IMR-90 (cell line): Measurements from ENCODE around the gene TPO. TPM values are rescaled to one million over a fixed set of nuclear protein-coding genes. Genes with fewer than 3 reads are reported as not detected.

Source experiments
- ATAC-seq: fragments of 200-7000 bp; cut with Tn5 transposase; 2 replicates; pipeline ENCODE4 v1.9.1; 2020; ENCODE audit warnings: low read depth, mild to moderate bottlenecking, moderate library complexity
- BruUV-seq: library from RNA; stranded (reverse); fragments of 400-500 nt; replicated peaks from 2 replicates; lab custom pipeline; 2021; lab: Mats Ljungman, UMichigan
- CTCF ChIA-PET: fragments of 300-600 bp; formaldehyde crosslinking; extraction: SDS; loops from one replicate; lab custom pipeline; 2021; ENCODE audit warnings: antibody characterized with exemption; lab: Yijun Ruan, JAX
- POLR2A ChIA-PET: fragments of 300-600 bp; sonication (Branson Sonifier 250); formaldehyde crosslinking; loops from one replicate; lab custom pipeline; 2022; ENCODE audit warnings: antibody characterized with exemption; ENCODE audit not compliant: unreplicated experiment; lab: Charles Lee
- DNase-seq: peaks from one replicate; pipeline ENCODE4 v3.0.0; 2013
- H2AFZ ChIP-seq: replicated peaks from 2 replicates; pipeline ENCODE3; 2013; ENCODE audit warnings: low read length, mild to moderate bottlenecking; ENCODE audit not compliant: poor library complexity
- H2AK5ac ChIP-seq: 2 replicates; pipeline ENCODE4 v1.6.1; 2013; ENCODE audit warnings: low read depth, low read length, inconsistent platforms
- H2AK9ac ChIP-seq: replicated peaks from 2 replicates; pipeline ENCODE3; 2013; ENCODE audit warnings: mild to moderate bottlenecking, low read depth, low read length, moderate library complexity; ENCODE audit not compliant: poor library complexity
- H2BK120ac ChIP-seq: 2 replicates; pipeline ENCODE4 v1.6.1; 2013; ENCODE audit warnings: low read depth, low read length, inconsistent platforms
- H2BK15ac ChIP-seq: 3 replicates; pipeline ENCODE4 v1.6.1; 2013; ENCODE audit warnings: low read depth, low read length, inconsistent platforms
- H2BK20ac ChIP-seq: 2 replicates; pipeline ENCODE4 v1.6.1; 2013; ENCODE audit warnings: low read depth, mild to moderate bottlenecking, inconsistent platforms, low read length, moderate library complexity
- H2BK5ac ChIP-seq: 2 replicates; pipeline ENCODE4 v1.6.1; 2013; ENCODE audit warnings: mild to moderate bottlenecking, low read depth, low read length, inconsistent platforms; ENCODE audit not compliant: poor library complexity, severe bottlenecking
- H3K14ac ChIP-seq: replicated peaks from 2 replicates; pipeline ENCODE4 v1.6.1; 2013; ENCODE audit warnings: low read depth, low read length, inconsistent platforms
- H3K18ac ChIP-seq: 2 replicates; pipeline ENCODE4 v1.6.1; 2013; ENCODE audit warnings: low read depth, low read length, control low read depth
- H3K23ac ChIP-seq: 2 replicates; pipeline ENCODE4 v1.6.1; 2013; ENCODE audit warnings: low read depth, low read length, inconsistent platforms
- H3K27ac ChIP-seq: 2 replicates; pipeline ENCODE4 v1.5.1; 2013; ENCODE audit warnings: mild to moderate bottlenecking, control low read depth, low read length; ENCODE audit not compliant: insufficient read depth
- H3K27me3 ChIP-seq: 2 replicates; pipeline ENCODE4 v1.6.1; 2013; ENCODE audit warnings: low read length; ENCODE audit not compliant: control insufficient read depth, insufficient read depth
- H3K36me3 ChIP-seq: 2 replicates; pipeline ENCODE4 v1.6.1; 2013; ENCODE audit warnings: low read length, mixed read lengths; ENCODE audit not compliant: control insufficient read depth, insufficient read depth
- H3K4ac ChIP-seq: 2 replicates; pipeline ENCODE4 v1.6.1; 2013; ENCODE audit warnings: low read depth, low read length, inconsistent platforms
- H3K4me1 ChIP-seq: 2 replicates; pipeline ENCODE4 v1.6.1; 2013; ENCODE audit warnings: low read length, mixed read lengths; ENCODE audit not compliant: control insufficient read depth, insufficient read depth
- H3K4me2 ChIP-seq: 2 replicates; pipeline ENCODE4 v1.6.1; 2013; ENCODE audit warnings: low read depth, mild to moderate bottlenecking, control low read depth, low read length, moderate library complexity
- H3K4me3 ChIP-seq: 2 replicates; pipeline ENCODE4 v1.5.1; 2013; ENCODE audit warnings: low read depth, mild to moderate bottlenecking, control low read depth, low read length, moderate library complexity; ENCODE audit not compliant: insufficient read depth
- H3K56ac ChIP-seq: 2 replicates; pipeline ENCODE4 v1.6.1; 2013; ENCODE audit warnings: low read length, inconsistent platforms; ENCODE audit not compliant: insufficient read depth; ENCODE audit errors: extremely low read depth
- H3K79me1 ChIP-seq, 2 experiments: 2 replicates each; pipeline ENCODE4 v1.6.1; 2013; ENCODE audit warnings: low read length in 2 of 2, inconsistent platforms in 1 of 2, low read depth in 1 of 2
- H3K9ac ChIP-seq: 2 replicates; pipeline ENCODE4 v1.6.1; 2013; ENCODE audit warnings: low read depth, low read length, control low read depth
- H3K9me1 ChIP-seq: 2 replicates; pipeline ENCODE4 v1.6.1; 2013; ENCODE audit warnings: low read length, inconsistent platforms; ENCODE audit not compliant: insufficient read depth
- H3K9me3 ChIP-seq: 2 replicates; pipeline ENCODE4 v1.6.1; 2013; ENCODE audit warnings: low read length; ENCODE audit not compliant: control insufficient read depth, insufficient read depth
- H4K20me1 ChIP-seq: 2 replicates; pipeline ENCODE4 v1.6.1; 2013; ENCODE audit warnings: low read length, inconsistent platforms; ENCODE audit not compliant: insufficient read depth
- H4K5ac ChIP-seq: 2 replicates; pipeline ENCODE4 v1.6.1; 2013; ENCODE audit warnings: mild to moderate bottlenecking, low read depth, low read length, control low read depth
- H4K8ac ChIP-seq, 2 experiments: 2 replicates each; pipeline ENCODE4 v1.6.1; 2013; ENCODE audit warnings: low read depth in 2 of 2, low read length in 2 of 2, control low read depth in 1 of 2, inconsistent platforms in 1 of 2
- H4K91ac ChIP-seq: 2 replicates; pipeline ENCODE4 v1.6.1; 2013; ENCODE audit warnings: low read depth, low read length, inconsistent platforms; ENCODE audit not compliant: insufficient read depth
- BHLHE40 ChIP-seq: fragments of 150-350 bp; IDR thresholded peaks from 2 replicates; pipeline ENCODE4 v1.6.1; 2016; ENCODE audit warnings: mild to moderate bottlenecking, low read depth, low read length
- CEBPB ChIP-seq: IDR thresholded peaks from 2 replicates; pipeline ENCODE4 v1.6.1; 2012; ENCODE audit warnings: low read depth, low read length, improper control_type of control experiment
- CHD1 ChIP-seq: IDR thresholded peaks from 2 replicates; pipeline ENCODE4 v1.6.1; 2012; ENCODE audit warnings: low read depth, low read length, improper control_type of control experiment
- CTCF ChIP-seq: conservative IDR thresholded peaks from 2 replicates; pipeline ENCODE4 v1.5.1; 2012; ENCODE audit warnings: mild to moderate bottlenecking, low read depth, low read length, improper control_type of control experiment
- ELK1 ChIP-seq: fragments of 150-350 bp; IDR thresholded peaks from 2 replicates; pipeline ENCODE4 v1.6.1; 2016; ENCODE audit warnings: low read depth, mild to moderate bottlenecking, low read length, moderate library complexity, borderline replicate concordance
- FOS ChIP-seq: fragments of 150-350 bp; IDR thresholded peaks from 2 replicates; pipeline ENCODE4 v1.6.1; 2016; ENCODE audit warnings: low read depth, low read length
- MAFK ChIP-seq: IDR thresholded peaks from 2 replicates; pipeline ENCODE4 v1.6.1; 2012; ENCODE audit warnings: low read depth, low read length, improper control_type of control experiment
- MAZ ChIP-seq: IDR thresholded peaks from 2 replicates; pipeline ENCODE4 v1.6.1; 2012; ENCODE audit warnings: low read depth, mild to moderate bottlenecking, low read length, improper control_type of control experiment, moderate library complexity, borderline replicate concordance
- MXI1 ChIP-seq: IDR thresholded peaks from 2 replicates; pipeline ENCODE4 v1.6.1; 2012; ENCODE audit warnings: low read depth, mild to moderate bottlenecking, low read length, moderate library complexity, borderline replicate concordance
- NFE2L2 ChIP-seq: fragments of 150-350 bp; IDR thresholded peaks from 2 replicates; pipeline ENCODE4 v1.6.1; 2016; ENCODE audit warnings: low read depth, mild to moderate bottlenecking, low read length
- POLR2A ChIP-seq: IDR thresholded peaks from 2 replicates; pipeline ENCODE4 v1.6.1; 2012; ENCODE audit warnings: mild to moderate bottlenecking, low read depth, low read length
- RAD21 ChIP-seq: IDR thresholded peaks from 2 replicates; pipeline ENCODE4 v1.6.1; 2012; ENCODE audit warnings: low read length, improper control_type of control experiment
- RCOR1 ChIP-seq: IDR thresholded peaks from 2 replicates; pipeline ENCODE4 v1.6.1; 2012; ENCODE audit warnings: mild to moderate bottlenecking, low read length, improper control_type of control experiment; ENCODE audit not compliant: insufficient replicate concordance
- SMC3 ChIP-seq: fragments of 150-350 bp; IDR thresholded peaks from 2 replicates; pipeline ENCODE4 v1.6.1; 2016; ENCODE audit warnings: low read depth, mild to moderate bottlenecking, antibody characterized with exemption, low read length, moderate library complexity
- USF2 ChIP-seq: fragments of 150-350 bp; IDR thresholded peaks from 2 replicates; pipeline ENCODE4 v1.6.1; 2017; ENCODE audit warnings: mild to moderate bottlenecking, antibody characterized with exemption, low read length, low read depth
- WGBS, 2 experiments: methylation state at CpG; one replicate each; pipeline versions ENCODE4 v1.1.5 to v1.1.7; 2013; ENCODE audit warnings: missing lambda C conversion rate in 2 of 2; ENCODE audit not compliant: insufficient read length in 1 of 2; ENCODE audit errors: extremely low coverage in 2 of 2; 5-methylcytosine and 5-hydroxymethylcytosine counted together
- dilution Hi-C: fragments of 300-500 bp; cut with HindIII; formaldehyde crosslinking; loops from one replicate; pipeline ENCODE4 v1.14.3; 2018; ENCODE audit warnings: low sequenced_read_pairs; ENCODE audit not compliant: unreplicated experiment
- in situ Hi-C: fragments of 300-500 bp; cut with MboI; formaldehyde crosslinking; loops from 3 replicates; pipeline ENCODE4 v1.14.3; 2019; ENCODE audit warnings: low sequenced_read_pairs, inconsistent platforms, mixed read lengths
- intact Hi-C: fragments of 100-400 bp; cut with micrococcal nuclease; formaldehyde crosslinking; loops from 2 replicates; pipeline ENCODE4 v1.10.0; 2022
- polyA plus RNA-seq, 3 experiments: library from polyadenylated mRNA; depleted of rRNA; stranded (reverse); fragments of >200 nt; gene quantifications; 2 replicates each; pipeline ENCODE4 v1.2.3, GENCODE V29; 2012; ENCODE audit warnings: low replicate concordance in 1 of 3
- total RNA-seq: library from RNA; depleted of rRNA; stranded (reverse); fragments of >200 nt; gene quantifications from 2 replicates; pipeline ENCODE4 v1.2.3, GENCODE V29; 2012

Gene TPO
- total and polyA plus RNA-seq, 2 of the 4 experiments (the other 2 are of a cell fraction) = not detected

- Histone ChIP-seq H3K56ac (no peak overlapping the region), H3K9me1 (no peaks in the 10 kb centered on the region), H2BK20ac (no peak overlapping the region), H2BK120ac (no peak overlapping the region), H3K4ac (no peak overlapping the region), H4K20me1 (no peaks in the 10 kb centered on the region), H3K9ac (no peak overlapping the region), H3K27me3 (no peaks in the 10 kb centered on the region), H2AK5ac (no peak overlapping the region), H3K18ac (no peak overlapping the region), H3K79me1 (no peaks in the 10 kb centered on the region), H3K9me3 (peaks cover 25% of the 10 kb centered on the region), H3K4me3 (no peak overlapping the region), H4K5ac (no peak overlapping the region), H3K4me1 (no peaks in the 10 kb centered on the region), H2AFZ (no peak overlapping the region), H2BK15ac (no peak overlapping the region), H2AK9ac (no peak overlapping the region), H3K14ac (no peak overlapping the region), H3K27ac (no peak overlapping the region), H4K8ac (no peak overlapping the region), H3K23ac (no peak overlapping the region), H2BK5ac (no peak overlapping the region), H3K36me3 (no peaks in the 10 kb centered on the region), H3K4me2 (no peak overlapping the region), H4K91ac (no peak overlapping the region)
- TF ChIP-seq MAZ (no peak), MXI1 (no peak), CEBPB (no peak), CTCF (no peak), SMC3 (no peak), ELK1 (no peak), FOS (no peak), POLR2A (no peak), RCOR1 (no peak), MAFK (no peak), CHD1 (no peak), RAD21 (no peak), NFE2L2 (no peak), BHLHE40 (no peak), USF2 (no peak)
- WGBS, 2 experiments = no CpG with 5 or more reads among the region's 4 CpGs
- DNase-seq = no peak
- no peak for ATAC-seq
- in situ Hi-C loops = no loop called here
- ChIA-PET POLR2A (no interaction called here), CTCF (no interaction called here)
- intact Hi-C loops = no loop called here
- dilution Hi-C loops = no loop called here
- BruUV-seq = no TSS peak
Observed at GRCh38 chr2:1397350-1397749, 15.9 kb upstream of the TPO start.
